ENCODE data around the gene SLC6A11. TPM values are rescaled to one million over a fixed set of nuclear protein-coding genes. Genes with fewer than 3 reads are reported as not detected.

The SLC6A11 gene
- total RNA-seq, 1 donor from 2014 or later = 35.1 TPM

DNA sequence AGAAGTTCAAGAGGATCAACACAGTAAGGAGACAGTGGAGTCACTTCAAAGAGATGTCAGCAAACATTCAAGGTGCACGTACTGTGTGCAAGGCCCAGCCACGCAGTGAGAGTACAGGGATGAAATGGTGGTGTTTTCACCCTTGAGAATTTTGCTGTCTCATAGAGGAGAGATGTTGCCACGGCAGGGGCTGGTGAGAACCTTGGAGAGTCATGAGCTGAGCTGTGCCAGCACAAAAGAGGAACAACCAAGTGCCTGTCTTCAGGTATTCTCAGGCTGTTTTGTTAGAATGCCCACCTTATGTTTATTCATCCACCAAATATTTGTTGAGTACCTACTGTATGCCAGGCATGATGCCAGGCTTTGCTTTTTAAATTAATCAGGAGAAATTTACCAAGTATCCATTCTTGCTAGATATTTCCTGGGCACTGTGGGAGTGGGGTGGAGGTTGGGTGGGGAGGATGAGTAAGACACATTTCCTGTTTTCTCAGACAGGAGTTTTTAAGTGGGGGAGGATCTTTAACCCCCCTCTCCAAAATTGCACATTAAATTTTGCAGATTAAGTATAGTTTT is 72.6 kb downstream of the SLC6A11 start:
- DNase-seq = no peak

DNA sequence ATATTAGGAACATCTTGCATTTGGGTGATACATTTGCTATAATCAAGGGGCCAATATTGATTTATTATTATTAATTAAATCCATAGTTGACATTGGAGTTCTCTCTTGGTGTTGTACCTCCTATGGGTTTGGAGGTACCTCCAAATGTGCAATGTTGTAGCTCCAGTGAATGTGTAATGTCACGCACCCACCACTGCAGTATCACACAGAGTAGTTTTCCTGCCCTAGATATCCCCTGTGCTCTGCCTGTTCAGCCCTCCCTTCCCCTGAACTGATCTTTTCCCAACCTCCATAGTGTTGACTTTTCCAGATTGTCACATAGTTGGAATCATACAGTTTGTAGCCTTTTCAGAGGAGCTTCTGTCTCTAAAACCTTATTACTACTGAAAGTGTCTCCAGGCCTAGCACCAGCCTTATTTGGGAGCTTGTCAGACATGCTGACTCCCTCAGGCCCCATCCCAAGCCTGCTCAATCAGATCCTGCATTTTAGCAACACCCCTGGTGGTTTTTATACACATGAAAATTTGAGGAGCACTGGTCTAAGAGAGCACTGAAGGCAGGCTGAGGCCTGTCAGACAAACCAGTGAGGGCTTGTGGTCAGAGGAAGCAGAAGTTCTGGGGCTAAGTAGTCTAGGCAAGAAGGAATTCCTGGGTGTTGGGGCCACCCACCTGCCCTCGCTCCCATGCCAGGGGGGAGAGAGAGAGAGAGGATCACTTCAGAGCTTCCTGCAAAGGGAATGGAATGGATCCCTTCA is 73.4 kb downstream of the SLC6A11 start:
- DNase-seq = no peak

DNA sequence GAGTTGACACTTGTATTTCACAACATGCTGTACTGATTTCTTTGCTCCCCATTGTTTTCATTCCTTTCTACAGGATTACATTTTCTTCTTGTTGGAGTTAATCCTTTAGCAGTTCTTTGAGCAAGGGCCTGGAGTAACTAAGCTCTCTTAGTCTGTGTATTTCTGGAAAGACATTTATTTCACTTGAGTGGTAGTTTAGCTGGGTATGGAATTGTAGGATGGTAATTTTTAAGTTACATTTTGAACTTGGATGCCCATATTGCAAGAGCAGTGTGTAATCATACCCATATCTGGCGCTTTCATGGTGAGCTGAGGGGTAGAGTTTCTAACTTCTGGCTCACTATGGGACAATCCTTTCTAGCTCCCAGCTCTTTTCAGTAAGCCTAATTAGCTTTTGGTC is 74.6 kb downstream of the SLC6A11 start:
- no peak for DNase-seq

DNA sequence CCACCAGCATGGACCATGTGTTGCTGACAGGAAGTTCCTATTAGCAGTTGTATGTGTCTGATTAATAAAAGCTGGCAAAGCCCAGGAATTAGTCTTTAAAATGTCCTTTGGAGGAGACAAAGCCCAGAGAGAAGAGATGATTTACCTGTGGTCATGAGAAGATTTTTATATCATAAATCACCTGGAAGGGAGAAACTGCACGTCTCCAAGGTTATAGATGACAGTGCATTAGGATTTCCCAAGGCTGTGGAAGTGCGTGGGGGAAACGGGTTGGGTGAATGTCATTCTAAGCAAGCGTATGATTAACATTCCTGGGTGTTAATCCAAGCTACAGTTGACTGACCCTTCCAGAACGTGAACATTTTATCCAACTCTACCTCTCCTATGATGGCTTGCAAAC is 76.6 kb downstream of the SLC6A11 start:
- DNase-seq = no peak

DNA sequence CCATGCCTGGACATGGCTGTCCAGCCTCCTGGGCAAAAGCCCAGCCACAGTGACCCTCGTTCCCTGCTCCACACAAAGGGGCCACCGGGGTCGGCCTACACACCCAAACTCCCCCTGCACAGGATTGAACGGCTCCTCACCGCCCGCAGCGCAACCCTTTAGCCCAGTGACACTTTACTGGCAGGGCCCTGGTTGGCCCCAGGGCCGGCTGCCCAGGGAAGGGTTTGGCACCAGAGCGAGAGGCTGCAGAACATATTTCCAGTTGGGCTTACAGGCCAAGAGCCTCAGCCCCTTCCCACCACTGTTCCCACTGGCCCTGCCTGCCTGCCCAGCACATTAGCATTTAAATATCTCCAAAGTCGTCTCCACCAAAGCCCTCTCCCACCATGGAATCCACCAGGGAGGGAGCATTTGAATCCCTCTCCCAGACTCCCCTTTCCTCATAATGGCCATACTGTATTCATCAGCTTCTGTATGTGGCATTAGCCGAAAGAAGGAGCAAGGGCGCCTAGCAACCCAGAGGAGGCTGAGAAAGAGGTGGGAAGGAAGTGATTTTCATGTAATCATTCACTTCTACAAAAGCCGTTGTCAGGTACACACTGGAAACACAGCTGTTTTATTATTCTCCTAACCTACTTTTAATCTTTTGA is 85.4 kb downstream of the SLC6A11 start:
- no peak for DNase-seq

DNA sequence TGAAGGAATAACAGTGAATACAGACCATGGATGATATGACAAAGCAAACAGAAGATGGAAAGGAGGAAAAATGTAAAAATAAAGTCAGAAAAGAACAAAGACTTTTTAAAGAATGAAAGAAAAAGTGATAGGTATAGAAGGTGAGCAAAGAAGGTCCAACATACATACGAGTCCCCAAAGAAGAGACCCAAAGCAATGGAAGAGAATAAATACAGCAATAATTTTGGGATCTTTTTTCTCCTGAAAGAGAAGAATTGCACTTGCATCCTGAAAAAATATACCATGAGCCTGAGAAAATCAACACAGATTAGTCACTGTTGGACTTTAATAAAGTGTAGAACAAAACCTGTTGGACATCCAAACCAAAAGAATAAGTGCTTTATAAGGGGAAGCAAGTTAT is 91.2 kb downstream of the SLC6A11 start:
- DNase-seq = no peak

DNA sequence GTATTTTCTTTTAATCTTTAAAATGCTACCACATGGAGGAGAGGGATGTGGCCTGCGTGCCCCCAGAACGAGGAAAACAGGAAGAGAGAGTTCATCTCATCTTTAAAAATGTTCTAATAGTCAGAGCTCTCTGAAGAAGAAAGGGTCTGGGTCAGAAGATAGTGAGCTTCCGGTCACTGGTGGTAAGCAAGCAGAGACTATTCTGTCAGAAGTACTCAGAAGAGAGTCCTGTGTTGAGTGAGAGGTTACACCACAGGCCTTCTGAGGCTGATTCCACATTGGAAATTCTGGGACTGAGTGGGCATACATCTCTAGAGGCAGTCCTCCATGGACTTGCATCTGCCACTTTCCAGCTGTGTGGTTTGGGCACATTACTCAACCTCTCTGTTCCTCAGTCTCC is 94.3 kb downstream of the SLC6A11 start:
- DNase-seq = no peak

DNA sequence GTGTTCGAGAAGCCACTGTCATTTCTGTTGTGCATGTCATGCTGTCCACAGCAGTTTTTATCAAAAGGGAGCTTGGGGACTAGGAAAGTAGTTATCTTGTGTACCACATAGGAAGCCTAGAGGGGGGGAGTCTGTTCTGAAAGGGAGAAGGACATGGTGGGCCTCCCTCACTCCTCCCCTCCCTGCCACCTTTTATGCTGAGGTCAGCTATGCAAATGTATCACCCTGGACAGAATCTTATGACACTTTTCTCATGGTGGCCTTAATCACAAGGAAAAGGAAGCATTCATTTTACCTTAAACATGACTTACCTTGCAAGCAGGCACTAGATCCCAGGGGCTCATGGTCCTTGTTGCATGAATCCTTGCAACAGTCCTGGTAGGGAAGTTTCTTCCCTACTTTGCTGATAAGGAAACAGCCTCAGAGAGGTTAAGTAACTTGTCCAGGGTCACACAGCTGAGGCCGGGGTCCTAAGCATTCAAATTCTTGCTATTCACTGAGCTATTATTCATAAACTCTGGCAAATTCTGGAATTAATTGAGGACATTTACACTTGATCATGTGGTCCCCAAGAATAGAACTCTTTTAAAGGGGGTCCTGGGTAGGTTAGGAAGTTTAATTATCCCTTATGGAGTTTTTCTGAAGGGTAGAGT is 95.4 kb downstream of the SLC6A11 start:
- no peak for DNase-seq

DNA sequence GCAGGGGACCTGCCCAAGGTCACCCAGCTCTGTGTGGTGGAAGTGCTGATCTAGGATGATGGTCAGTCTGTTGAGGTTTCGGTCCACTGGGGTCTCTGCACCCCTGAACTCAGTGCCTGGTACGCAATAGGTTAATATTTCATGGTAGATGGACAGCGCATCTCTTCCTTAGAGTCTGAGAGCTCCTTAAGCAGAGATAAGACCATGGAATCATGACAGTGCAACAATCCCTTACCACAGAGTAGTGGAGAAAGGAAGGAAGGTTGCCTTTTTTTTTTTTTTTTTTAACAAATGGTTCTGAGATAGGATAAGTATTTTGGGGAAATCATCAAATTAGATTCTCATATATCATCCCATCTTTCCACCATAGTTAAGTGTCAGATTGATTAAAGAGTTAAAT is 96.8 kb downstream of the SLC6A11 start:
- no peak for DNase-seq

DNA sequence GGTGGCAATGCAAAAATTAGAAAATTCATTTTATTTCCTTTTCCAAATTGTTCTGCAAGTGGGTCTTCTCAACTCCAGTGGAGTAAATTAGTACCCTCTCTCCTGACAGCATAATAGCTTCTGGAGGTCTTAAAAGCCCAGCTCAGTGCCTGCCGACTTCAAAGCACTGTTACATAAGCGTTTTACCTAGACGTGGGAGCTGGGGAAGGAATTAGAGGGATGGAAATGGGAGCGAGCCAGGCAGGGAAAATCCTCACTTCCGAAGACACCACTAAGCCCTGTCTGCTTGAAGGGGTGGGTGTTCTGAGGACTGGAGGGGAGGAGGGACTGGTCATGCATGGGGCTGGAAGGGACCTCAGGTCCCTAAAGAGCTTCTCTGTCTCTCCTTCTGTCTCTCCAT is 99.3 kb downstream of the SLC6A11 start:
- no peak for DNase-seq

DNA sequence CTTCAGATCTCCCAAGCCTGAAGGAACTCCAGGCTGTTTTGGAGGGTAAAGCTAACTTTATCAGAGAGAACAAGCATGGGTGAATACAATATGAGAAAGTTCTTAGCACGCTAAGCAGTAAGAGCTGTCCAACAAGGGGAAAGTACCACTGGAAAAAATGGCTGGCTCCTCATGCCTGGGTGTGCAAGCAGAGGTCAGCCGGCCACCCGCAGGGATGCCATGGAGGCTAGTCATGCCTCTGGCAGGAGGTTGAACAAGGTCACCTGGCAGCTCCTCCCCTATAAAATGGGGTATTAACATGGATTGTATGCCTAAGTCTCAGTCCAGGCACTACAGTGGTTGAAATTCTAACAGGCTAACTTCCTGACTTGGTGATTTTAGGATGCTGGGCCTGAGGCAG is 101.1 kb downstream of the SLC6A11 start:
- DNase-seq = no peak

DNA sequence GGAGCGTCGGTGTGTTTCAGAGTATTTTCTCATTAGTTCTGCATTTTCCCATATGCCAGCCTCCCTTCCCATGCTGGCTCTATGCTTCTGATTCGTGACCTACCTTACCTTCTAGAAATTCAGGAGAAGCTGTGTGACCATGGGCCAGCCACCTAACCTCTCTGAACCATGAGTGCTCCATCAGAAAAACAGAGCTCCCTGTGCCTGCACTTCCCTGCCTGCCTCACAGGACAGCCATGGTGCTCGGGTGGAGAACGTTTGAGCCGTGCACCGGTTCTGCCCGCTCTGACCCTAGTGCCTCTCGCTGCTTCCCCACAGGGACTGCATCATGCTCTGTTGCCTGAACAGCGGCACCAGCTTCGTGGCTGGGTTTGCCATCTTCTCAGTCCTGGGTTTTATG is 102.0 kb downstream of the SLC6A11 start:
- DNase-seq = no peak

DNA sequence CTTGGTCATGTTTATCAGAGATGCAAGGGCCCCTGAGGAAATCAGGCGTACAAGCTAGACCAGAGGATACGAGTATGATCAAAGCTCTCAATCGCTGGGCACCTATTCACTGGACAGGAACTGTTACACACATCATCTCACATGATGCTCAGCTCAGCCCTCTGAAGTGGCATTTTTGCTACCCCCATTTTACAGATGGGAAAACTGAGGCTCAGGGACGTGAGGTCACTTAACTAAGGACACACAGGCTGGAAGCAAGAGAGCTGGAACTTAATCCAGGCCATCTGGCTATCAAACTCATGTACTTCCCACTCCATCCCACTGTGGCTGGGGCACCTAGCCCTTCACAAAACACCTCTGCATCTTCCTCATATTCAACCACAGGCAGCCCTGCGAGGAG is 103.6 kb downstream of the SLC6A11 start:
- DNase-seq = no peak

DNA sequence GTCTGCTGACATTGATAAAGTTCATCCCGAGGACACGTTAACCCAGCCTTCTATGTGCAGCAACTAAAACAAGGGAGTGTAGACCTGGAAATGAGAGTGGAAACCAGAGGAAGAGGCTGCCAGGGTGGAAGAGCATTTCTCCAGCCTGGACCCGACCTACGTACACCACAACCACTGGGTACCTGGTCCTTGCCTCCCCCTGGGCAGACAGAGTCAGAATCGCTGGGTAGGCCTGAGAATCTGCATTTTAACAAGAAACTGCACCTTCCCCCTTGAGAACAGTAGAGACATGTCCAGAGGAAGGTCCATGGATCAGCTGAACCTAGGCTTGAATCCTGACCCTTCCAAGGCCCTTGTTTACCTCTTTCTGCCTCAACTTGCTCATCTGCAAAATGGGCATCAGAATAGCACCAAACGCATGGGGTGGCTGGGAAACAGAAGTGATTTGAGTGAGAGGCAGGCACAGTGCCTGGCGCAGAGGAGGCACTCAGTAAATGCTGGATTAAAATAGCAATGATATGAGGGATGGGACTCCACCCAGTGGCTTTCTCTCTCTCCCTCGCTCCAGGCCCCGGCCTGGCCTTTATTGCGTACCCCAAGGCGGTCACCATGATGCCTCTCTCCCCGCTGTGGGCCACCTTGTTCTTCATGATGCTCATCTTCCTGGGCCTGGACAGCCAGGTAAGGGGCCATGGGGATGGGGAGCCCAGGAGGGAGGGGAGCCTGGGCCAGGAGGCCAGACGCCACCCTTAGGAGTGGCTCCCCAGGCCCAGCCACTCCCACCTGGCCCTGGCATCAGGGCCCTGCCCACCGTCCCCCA is 109.6 kb downstream of the SLC6A11 start:
- no peak for DNase-seq

DNA sequence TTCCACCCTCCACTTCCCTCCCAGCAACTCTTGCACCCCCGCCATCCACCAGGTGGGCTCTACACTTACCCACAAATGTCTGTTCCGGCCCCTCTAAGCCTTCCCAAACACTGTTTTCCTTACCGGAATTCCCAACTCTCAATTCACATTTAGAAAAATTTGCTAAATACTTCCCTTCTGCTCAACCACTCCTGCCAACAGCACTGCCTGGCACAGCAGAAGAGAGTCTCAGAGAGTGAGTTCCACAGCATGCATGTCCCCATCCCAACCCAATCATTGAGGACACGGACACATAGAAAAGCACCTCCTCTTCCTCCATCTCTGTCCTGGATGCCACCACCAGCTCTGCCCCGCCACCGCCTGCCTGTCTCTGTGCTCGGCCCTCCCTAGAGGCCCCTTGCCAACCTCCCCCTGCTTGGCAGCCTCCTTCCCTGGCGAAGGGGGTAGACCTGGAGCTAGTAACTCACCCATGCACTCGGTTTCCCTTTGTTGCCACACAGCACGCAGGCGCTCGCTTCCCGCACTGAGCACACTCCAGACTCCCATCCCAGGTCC is 110.3 kb downstream of the SLC6A11 start:
- no peak for DNase-seq

DNA sequence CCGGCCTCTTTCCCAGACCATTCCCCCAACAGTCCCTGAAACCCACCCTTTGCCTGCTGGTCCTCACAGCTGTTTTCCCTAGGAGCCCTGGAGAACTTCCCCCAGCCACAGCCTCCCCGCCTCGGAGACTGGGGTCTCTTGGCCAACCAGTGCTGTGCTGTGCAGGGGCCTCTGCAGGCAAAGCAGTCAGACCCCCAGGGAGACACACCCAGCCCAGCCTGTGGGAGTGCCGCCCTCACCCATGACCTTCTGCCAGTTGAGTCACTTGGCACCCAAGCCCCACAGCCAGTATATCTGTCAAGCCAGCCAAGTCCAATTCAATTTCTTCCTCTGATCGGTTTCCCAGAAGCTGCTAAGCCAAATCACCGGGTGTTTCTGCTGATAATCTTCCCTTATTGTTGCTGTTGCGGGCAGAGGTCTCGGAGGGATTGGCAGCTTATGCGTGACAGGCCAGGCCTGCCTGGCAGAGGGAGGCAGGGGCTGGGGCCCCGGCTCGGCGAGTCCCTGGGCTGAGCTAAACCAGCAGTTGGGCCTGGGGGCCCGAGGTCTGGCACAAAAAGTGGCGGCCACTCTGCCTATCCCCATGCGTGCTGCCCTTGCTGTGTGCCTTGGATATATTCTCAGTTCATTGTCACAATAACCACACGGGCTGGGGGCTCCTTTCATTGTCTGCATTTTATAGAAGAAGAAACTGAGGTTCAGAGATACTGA is 110.9 kb downstream of the SLC6A11 start:
- no peak for DNase-seq

DNA sequence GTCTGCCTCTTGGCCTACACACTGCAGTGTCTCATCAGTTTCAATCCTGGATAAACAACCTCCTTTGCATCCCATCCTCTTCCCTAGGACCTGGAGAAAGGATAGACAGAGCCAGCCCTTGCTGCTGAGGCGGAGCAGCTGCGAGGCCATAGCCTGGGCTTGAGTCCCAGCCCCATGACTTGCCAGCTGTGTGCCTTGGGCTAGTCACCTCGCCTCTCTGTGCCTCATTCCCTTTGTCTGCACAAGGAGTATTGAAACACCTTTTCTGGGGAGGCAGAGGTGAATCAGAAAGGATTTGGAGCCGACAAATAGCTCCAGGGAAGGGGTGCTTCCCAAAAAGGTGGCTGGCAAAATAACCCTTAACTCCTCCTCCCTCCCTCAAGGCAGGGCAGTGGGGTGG is 111.5 kb downstream of the SLC6A11 start:
- no peak for DNase-seq

DNA sequence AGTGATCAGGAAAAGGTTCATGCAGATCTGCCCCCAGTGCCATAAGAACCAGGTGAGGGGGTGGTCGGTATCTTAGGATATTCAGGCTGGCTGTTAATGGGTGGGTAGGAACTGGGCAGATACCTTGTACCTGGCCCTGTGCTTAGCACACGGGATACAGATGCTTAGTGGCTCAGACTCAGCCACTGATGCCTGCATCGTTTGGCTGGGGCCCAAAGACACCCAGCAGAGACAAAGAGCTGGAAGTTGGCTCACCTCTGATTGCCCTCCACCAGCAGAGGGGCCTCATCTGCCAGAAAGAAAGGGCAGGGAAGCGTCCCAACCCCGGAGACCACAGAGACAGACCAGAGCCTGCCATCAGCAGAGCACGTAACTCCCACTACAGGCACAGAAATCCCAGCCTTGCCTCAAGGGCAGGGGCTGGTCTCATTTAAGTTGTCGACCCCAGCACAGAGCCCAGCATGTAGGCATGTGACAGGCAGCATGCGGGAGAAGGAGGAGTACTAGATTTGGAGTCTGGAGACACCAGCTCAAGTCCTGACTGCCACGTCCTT is 112.5 kb downstream of the SLC6A11 start:
- no peak for DNase-seq

DNA sequence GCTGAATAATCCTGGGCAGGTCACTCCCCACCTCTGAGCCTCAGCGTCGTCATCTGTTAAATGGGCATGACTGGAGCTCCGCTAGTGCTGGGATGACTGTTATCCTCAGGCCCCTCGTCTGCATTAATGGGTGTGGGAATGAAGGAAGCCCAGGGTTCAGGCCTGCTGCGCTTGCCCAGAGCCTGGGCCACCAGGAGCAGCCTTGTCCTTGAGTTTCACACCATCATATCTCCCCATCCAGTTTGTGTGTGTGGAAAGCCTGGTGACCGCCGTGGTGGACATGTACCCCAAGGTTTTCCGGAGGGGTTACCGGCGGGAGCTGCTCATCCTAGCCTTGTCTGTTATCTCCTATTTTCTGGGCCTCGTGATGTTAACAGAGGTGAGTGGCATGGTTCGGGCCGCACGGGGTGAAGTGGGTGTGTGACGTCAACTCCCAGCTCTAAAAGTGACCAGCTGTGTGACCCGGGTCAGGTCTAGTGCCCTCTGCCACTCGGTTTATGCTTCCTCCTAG is 113.0 kb downstream of the SLC6A11 start:
- no peak for DNase-seq

DNA sequence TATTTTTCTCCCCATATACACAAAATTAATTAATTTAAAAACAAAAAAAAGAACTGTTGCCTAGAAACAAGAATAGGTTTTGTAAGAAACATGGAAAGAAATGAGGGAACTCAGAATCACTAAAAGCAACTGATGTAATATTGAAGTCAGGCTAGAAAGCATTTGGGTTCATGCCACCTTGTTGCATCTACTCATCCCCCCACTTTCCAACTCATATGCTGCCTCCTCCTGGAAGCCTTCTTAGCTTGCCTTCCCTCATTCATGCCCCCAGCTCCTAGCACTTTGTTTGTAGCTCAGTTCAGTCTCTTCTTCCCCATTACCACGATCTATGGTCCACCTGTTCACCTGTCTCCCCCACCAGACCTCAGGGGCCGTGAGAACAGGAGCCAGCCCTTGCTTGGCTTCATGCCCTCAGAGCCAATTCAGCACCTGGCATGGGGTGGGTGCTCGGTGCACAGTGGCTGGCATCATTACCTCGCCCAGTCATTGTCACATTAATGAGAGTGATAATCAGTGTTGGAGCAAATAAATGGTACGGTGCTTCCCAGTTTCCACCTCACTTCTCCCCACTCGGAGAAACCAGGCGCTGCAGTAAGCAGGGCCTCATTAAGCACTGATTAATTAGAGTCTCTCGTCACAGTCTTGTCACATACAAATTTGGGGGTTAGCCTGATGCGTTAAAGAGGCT is 114.1 kb downstream of the SLC6A11 start:
- no peak for DNase-seq

Measured in occipital lobe (tissue), 2 donors.